GM19438 (cell line): ENCODE results near the gene RALGDS.

Experiments
- ATAC-seq: cut with Tn5 transposase; IDR thresholded peaks from one replicate; pipeline ENCODE4 v1.9.1; 2021; ENCODE audit warnings: low read depth; ENCODE audit not compliant: unreplicated experiment

The RALGDS gene

GRCh38 chr9:133108794-133109641 lies 12.0 kb downstream of the RALGDS start:
- no peak for ATAC-seq

- no peak for ATAC-seq
These were observed 12.9 kb downstream of the RALGDS start for GRCh38 chr9:133107961-133108793.

GRCh38 chr9:133107245-133107722 lies 13.8 kb downstream of the RALGDS start:
- no peak for ATAC-seq

- ATAC-seq: no peak
These were observed 14.4 kb downstream of the RALGDS start for GRCh38 chr9:133106511-133107244.

GRCh38 chr9:133105461-133105770 lies 15.6 kb downstream of the RALGDS start:
- no peak for ATAC-seq

- no peak for ATAC-seq
These were observed 16.2 kb downstream of the RALGDS start for GRCh38 chr9:133104718-133105460.

GRCh38 chr9:133103987-133104505 lies 17.0 kb downstream of the RALGDS start:
- ATAC-seq: no peak

GRCh38 chr9:133103183-133103986 lies 17.7 kb downstream of the RALGDS start:
- no peak for ATAC-seq

DNA sequence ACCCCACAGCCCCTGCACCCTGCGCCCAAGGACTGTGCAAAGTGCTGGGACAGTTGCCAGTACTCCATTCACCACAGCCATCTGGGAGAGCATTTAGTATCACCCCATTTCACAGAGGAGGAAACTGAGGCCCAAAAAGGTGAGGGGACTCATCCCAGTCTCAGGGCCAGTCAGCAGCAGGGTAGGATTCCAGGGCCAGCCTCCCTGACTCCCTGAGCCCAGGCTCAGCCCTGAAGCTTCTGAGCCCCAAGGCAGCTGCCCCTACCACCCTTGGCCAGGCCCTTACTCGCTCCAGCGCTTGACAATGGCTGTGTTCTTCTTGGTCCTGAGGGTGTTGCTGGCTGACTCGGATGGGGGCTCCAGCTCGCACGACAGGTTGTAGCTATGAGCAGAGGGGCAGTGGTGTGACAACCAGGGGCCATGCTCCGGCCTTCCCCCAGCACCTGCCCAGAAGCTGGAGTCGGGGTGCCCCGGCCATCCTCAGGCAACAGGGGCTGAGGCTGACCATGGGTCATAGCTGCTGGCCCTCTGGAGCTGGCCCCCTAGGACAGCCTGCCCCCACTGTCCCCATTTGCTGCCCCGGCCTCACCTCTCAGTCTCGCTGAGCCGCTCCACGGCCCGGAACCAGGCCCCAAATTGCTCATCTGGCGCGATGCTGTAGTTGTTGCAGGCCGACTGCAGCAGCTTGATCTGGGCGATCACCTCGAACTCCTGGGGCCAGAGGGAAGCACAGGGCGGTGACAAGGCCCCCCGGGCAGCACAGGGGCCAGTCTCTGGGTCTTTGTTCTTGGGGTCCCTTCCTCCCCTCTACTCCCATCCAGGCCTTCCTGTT lies 18.6 kb downstream of the RALGDS start:
- ATAC-seq: no peak

DNA sequence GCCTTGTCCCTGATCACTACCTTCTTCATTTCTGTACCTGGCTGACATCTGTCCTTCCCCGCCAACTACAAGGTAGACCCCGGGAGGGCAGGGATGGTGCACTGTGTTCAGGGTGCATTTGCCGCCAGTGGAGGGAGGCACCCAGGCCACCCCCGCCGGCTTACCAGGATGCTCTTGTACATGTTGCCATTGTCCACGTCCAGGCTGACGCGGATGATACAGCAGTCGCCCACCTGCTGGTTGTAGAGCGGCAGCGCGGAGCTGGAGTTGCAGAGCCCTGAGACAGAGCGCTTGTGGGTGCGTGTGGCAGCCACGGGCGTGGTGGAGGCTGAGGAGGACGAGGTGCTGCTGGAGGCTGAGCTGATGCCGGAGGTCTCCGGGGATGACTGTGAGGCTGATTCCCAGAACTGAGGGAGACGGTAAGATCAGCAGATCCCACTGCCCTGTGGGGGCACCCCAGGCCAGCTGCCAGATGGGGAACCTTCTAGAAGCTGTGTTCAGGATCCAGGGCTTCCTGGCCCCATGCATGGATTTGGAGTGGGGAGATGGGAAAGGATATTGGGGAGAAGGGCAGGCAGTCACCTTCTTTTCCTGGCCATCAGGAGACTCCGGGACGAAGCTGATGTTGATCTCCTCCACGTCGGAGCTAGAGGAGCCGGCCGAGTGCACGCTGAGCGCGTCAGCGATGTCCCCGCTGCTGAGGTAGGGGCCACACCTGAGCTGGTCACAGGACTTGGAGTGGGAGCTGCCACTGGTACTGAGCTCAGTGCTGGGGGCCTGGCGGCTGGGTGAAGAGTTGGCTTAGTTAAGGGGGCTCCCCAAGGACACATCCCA lies 19.5 kb downstream of the RALGDS start:
- no peak for ATAC-seq

- ATAC-seq: no peak
These were observed 20.3 kb downstream of the RALGDS start for GRCh38 chr9:133100506-133101355.

GRCh38 chr9:133099726-133100505 lies 21.1 kb downstream of the RALGDS start:
- no peak for ATAC-seq

DNA sequence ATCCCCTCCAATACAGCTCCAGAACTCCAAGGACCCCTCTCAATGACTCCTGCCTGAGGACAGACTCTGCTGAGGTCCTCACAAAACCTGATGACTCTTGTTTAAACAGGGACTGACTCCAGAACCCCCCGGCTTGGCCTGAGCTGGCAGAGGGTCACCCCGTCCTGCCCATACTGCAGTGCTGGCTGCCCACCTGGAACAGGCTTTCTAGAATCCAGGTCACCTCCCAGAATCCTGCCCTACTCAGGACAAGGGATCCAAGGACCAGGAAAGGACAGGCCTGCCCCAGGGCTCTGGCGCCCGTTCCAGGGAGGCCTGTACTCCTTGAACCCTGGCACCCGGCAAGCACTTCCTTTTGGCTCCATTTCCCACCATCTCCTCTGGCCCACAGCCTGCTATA lies 22.2 kb downstream of the RALGDS start:
- ATAC-seq: no peak

- no peak for ATAC-seq
These were observed 22.8 kb downstream of the RALGDS start for GRCh38 chr9:133098104-133098754.

DNA sequence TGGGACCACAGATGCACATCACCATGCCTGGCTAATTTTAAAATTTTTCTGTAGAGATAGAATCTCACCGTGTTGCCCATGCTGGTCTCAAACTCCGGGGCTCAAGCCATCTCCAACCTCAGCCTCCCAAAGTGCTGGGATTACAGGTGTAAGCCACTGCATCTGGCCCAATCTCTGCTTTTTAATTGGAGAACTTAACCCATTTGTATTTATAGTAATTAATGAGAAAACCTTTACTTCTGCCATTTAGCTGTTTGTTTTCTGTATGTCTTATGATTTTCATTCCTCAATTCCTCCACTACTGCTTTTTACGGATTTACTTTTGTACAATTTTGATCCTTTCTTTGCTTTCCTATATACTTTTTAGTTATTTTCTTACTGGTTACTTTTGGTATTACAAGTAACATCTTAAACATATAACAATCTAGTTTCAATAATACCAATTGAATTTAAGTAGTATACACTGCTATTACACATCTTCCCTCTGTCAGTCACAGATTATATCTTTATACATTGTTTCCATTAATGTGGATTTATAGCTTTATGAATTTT lies 26.1 kb downstream of the RALGDS start:
- ATAC-seq: no peak
